ENCODE measurements around the gene KIF23.

DNA sequence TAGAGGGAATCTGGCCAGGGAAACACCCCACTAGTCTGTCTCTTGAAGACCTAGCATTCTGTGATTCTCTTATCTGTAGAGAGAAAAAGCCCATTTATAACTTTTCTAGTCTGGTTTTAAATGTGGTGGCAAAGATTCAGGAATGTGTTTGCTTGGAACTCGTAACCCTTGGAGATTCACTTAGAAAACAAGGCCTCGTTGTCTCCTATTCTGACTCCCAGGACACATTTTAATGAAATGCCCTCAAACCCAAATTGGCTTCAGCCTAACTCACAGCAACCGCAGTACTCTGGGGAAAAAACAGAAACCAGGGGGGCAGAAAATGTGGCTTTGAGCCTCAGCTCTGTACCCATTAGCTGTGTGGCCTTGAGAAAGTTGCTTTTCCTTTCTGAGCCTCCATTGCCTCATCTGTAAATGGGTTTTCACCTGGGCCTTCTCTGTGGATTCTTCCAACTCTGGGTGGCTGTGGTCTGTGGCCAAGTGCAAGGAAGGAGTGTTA is 75.0 kb downstream of the KIF23 start:
- TF ChIP-seq CTCF (conservative IDR thresholded peaks at IDR 0.05; ENCODE audit: low read depth, low read length) (no peak), EZH2phosphoT487 (IDR thresholded peaks at IDR 0.05; ENCODE audit: borderline replicate concordance, low read length) (no peak), EZH2 (IDR thresholded peaks at IDR 0.05; ENCODE audit: low read length, unreplicated experiment) (no peak)
